Measurements from ENCODE around the gene SLC37A1.
A peak's percentile ranks its signal among the peaks of the same experiment; 100 is the strongest.

The SLC37A1 gene

GRCh38 chr21:42479582-42479981, 34.1 kb upstream of the SLC37A1 start:
- no peak for DNase-seq

- DNase-seq = no peak
Measured at GRCh38 chr21:42480736-42481135, 32.9 kb upstream of the SLC37A1 start.

- DNase-seq = no peak
Measured at GRCh38 chr21:42481169-42481568, 32.5 kb upstream of the SLC37A1 start.

GRCh38 chr21:42484966-42485365, 28.7 kb upstream of the SLC37A1 start:
- no peak for DNase-seq

GRCh38 chr21:42486072-42486471, 27.6 kb upstream of the SLC37A1 start:
- no peak for DNase-seq

- no peak for DNase-seq
Measured at GRCh38 chr21:42486531-42486930, 27.1 kb upstream of the SLC37A1 start.

- no peak for DNase-seq
Measured at GRCh38 chr21:42489006-42489563, 24.6 kb upstream of the SLC37A1 start.

- DNase-seq = no peak
Measured at GRCh38 chr21:42489991-42490390, 23.7 kb upstream of the SLC37A1 start.

GRCh38 chr21:42490720-42491119, 22.9 kb upstream of the SLC37A1 start:
- no peak for DNase-seq

- no peak for DNase-seq
Measured at GRCh38 chr21:42491328-42491727, 22.3 kb upstream of the SLC37A1 start.

- no peak for DNase-seq
Measured at GRCh38 chr21:42492201-42492600, 21.5 kb upstream of the SLC37A1 start.

GRCh38 chr21:42493109-42494060, 20.3 kb upstream of the SLC37A1 start:
- DNase-seq = no peak

- no peak for DNase-seq
Measured at GRCh38 chr21:42495027-42495426, 18.6 kb upstream of the SLC37A1 start.

GRCh38 chr21:42495765-42496119, 17.9 kb upstream of the SLC37A1 start:
- no peak for DNase-seq

- peak; percentile 99 for DNase-seq
Measured at GRCh38 chr21:42496120-42496838, 17.4 kb upstream of the SLC37A1 start, which contains the start of gene RSPH1. RSPH1 (minus strand) TSS chr21:42496224; CDS start chr21:42496186, 38 bp downstream.

- peak; percentile 53 for DNase-seq
Measured at GRCh38 chr21:42496839-42497202, 16.8 kb upstream of the SLC37A1 start.

GRCh38 chr21:42498012-42498411, 15.6 kb upstream of the SLC37A1 start:
- DNase-seq = no peak

GRCh38 chr21:42499444-42500112, 14.1 kb upstream of the SLC37A1 start:
- peak; percentile 25 for DNase-seq

- DNase-seq = no peak
Measured at GRCh38 chr21:42500225-42500624, 13.4 kb upstream of the SLC37A1 start.

- DNase-seq = no peak
Measured at GRCh38 chr21:42500736-42501135, 12.9 kb upstream of the SLC37A1 start.

- DNase-seq = no peak
Measured at GRCh38 chr21:42503711-42504110, 9.9 kb upstream of the SLC37A1 start.

- DNase-seq = no peak
Measured at GRCh38 chr21:42505090-42505726, 8.4 kb upstream of the SLC37A1 start.

GRCh38 chr21:42507418-42507817, 6.2 kb upstream of the SLC37A1 start:
- no peak for DNase-seq

Measured in NCI-H2227 treated with DMSO at 0.1 percent for 48 hours (cell line).